Right lobe of liver (tissue), 4 donors: ENCODE results near the gene FAM135A.
"Not testable (repeated sequence)": the region's sequence is repeated elsewhere in the genome, so short reads cannot be mapped to it uniquely, and the experiment has no call there.

ENCODE experiments used
- CTCF ChIP-seq, 4 donors: fragments of 200-600 bp in 3 of 4; fragments of 450-650 bp in 1 of 4; IDR thresholded peaks; one replicate each; pipeline versions ENCODE4 v1.5.1 to v1.8.0; 2016 to 2022; ENCODE audit warnings: antibody characterized with exemption in 4 of 4, mild to moderate bottlenecking in 2 of 4
- POLR2A ChIP-seq: fragments of 450-650 bp; IDR thresholded peaks from one replicate; pipeline ENCODE4 v1.6.1; 2017; ENCODE audit warnings: antibody characterized with exemption, mild to moderate bottlenecking
- donor health status: DM: no; HTN: no; CAD: no.
- donor health status: DM: no; HTN: no; CAD: no.
- donor health status: DM: no; HTN: yes; CAD: no.

- not testable (repeated sequence) for TF ChIP-seq CTCF (IDR thresholded peaks at IDR 0.05); POLR2A
Observed at GRCh38 chr6:70495790-70496189, 82.5 kb downstream of the FAM135A start.
